Measurements from ENCODE around the gene TOPAZ1.

DNA sequence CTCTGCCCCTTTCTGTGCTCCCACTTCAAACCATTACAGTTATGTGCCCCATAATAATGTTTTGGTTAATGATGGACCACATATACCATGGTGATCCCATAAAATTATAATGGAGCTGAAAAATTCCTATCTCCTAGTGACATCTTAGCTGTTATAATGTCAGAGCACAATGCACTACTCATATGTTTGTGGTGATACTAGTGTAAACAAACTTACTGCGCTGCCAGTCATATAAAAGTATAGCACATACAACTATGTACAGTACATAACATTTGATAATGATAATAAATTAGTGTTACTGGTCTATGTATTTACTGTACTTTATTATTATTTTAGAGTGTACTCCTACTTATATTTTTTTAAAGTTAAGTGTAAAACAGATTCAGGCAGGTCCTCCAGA is 51.3 kb downstream of the TOPAZ1 start:
- TF ChIP-seq, protein P1, sequence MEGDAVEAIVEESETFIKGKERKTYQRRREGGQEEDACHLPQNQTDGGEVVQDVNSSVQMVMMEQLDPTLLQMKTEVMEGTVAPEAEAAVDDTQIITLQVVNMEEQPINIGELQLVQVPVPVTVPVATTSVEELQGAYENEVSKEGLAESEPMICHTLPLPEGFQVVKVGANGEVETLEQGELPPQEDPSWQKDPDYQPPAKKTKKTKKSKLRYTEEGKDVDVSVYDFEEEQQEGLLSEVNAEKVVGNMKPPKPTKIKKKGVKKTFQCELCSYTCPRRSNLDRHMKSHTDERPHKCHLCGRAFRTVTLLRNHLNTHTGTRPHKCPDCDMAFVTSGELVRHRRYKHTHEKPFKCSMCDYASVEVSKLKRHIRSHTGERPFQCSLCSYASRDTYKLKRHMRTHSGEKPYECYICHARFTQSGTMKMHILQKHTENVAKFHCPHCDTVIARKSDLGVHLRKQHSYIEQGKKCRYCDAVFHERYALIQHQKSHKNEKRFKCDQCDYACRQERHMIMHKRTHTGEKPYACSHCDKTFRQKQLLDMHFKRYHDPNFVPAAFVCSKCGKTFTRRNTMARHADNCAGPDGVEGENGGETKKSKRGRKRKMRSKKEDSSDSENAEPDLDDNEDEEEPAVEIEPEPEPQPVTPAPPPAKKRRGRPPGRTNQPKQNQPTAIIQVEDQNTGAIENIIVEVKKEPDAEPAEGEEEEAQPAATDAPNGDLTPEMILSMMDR (IDR thresholded peaks at IDR 0.05) = no peak
- TF ChIP-seq POLR2A (IDR thresholded peaks at IDR 0.05) = no peak

Data from right lobe of liver (tissue), 4 donors.